Hindlimb muscle (tissue), 1 donor: ENCODE data around the gene SLC38A1. TPM values are rescaled to one million over a fixed set of nuclear protein-coding genes. Genes with fewer than 3 reads are reported as not detected.

ENCODE experiments used
- polyA plus RNA-seq: library from polyadenylated mRNA; unstranded; fragments of 120-200 nt; gene quantifications from one replicate; pipeline ENCODE4 v1.2.1, GENCODE V29; 2013; ENCODE audit not compliant: insufficient read length

Gene SLC38A1
- polyA plus RNA-seq, 1 donor: 29.7 TPM

Other genes with a start within 250 kb of the SLC38A1 start
- 91.3 TPM for gene SLC38A2, start 103.7 kb upstream of the SLC38A1 start, polyA plus RNA-seq